ENCODE measurements around the gene TTC27.
"Not testable (repeated sequence)": the region's sequence is repeated elsewhere in the genome, so short reads cannot be mapped to it uniquely, and the experiment has no call there.

TTC27 gene

DNA sequence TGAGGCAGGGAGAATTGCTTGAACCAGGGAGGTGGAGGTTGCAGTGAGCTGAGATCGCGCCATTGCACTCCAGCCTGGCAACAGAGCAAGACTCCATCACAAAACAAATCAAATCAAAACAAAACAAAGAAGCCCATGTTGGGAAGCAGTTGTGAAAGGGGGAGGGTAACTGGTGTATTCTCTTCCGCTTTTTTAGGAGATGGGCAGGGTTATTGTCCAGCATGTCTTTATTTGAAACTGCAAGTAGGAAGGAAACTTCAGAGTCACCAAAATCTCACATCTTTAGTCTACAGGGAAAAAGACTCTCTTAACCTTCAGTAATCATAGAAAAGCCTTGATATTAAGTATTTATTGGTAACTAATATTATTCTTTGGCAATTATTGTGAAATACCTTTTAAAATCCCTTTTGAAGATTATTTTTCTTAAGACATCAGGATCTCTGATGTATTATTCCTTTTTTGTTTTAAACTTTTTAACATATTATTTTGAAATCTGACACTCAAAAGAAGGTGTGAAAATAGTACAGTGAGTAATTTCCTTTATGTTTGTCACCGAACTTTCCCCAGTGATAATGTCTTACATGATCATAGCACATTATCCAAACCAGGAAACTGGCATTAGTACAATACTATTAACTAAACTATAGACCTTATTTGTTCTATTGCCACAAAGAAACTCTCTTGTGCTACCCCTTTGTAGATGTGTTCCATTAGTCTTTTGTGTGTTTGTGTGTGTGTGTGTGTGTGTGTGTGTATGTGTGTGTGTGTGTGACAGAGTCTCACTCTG lies 234.6 kb downstream of the TTC27 start:
- DNase-seq, result no peak

DNA sequence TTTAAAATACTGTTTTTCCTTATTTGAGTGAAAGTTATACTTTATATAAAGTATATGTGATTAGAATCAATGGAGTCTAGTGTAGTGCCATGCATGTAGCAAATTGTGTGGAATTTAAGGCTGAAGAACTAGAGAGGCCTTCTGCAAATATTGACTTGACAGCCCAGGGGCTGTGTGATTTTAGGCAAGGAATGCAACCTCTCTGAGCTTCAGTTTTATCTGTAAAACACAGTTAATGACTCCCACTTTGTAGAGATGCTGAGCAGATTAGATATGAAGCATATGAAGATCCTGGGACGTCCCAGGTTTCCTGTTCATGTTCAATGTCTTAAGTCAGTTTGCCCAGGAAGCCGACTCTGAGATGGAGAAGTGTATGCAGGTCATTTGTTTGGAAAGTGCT lies 235.5 kb downstream of the TTC27 start:
- DNase-seq, result no peak

DNA sequence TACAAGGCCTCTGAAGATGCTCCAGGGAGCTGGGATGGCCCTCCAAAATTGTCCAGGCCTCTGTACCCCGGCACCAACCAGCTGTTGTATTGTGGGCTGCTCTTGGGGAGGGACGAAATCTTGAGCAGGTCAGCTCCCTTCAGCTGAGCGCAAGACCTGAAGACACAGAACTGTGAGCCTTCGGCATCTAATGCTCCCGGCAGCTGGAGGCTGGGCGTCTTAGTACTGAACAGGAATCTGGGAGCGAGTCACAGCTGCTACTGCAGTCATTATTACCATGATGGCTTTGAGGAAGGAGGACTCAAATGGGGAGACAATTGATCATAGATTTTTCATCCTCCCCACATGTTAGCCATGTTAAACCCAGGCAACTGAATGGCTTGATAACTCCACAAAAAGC lies 236.0 kb downstream of the TTC27 start:
- no peak for DNase-seq

DNA sequence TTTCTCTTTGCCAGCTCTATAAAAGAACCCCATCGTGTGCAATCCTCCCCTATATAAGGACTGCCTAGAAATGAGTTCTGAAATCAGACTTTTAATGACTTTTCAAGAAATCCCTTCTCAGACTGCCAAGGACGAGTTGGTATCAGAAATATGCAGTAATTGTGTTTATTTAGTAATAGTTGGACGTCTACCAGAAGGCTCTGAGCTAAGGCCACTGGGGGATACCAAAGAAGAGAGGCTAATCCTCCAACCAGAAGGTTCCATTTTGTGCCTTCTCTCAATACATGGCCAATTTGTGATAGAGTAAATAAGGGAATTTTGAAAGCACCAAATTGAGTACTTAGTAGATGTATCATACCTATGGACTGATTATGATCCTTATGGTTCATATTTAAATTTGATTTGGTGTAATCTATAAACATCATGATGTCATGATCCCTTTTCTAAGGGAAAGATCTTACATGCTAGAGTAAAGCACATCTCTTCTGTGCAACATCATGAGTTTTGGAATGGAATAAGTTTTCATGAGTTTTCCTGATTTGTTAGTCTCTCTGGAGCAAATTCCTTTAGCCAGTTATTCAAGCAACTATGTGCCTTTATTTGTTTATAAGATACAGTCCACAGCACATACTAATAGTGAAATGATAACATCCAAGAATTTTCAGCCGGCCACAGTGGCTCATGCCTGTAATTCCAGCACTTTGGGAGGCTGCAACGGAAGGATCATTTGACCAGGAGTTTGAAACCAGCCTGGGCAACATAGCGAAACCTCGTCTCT lies 236.7 kb downstream of the TTC27 start:
- DNase-seq, result no peak

DNA sequence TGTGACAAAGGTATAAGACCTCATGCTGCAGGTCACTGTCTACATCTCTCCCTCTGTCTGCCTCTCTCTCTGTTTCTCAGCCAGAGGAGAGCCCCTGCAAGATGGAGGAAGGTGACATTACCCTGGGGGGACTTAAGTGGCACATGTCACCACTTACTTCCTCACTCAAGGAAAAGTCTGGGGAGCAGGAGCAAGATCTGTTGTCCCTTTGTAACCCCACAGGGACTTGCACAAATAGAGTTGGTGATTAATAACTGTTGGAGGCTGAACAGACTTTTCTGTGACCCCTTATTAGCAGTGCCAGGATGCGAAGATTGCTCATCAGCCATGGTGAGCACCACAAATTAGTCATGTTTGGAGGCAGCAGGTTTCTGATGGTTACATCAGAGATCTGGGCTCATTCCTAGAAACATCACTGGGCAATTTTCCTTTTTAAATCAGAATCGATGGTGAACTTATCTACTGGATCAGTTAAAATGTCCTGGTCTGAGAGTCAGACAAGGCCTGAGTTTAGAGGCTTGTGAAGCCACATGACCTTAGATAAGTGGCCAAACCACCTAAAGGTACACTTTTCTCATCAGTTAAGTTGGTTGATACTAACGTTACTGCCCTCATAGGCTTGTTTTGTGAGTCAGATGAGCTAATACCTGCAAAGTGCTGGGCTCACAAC lies 237.7 kb downstream of the TTC27 start:
- DNase-seq, result no peak

DNA sequence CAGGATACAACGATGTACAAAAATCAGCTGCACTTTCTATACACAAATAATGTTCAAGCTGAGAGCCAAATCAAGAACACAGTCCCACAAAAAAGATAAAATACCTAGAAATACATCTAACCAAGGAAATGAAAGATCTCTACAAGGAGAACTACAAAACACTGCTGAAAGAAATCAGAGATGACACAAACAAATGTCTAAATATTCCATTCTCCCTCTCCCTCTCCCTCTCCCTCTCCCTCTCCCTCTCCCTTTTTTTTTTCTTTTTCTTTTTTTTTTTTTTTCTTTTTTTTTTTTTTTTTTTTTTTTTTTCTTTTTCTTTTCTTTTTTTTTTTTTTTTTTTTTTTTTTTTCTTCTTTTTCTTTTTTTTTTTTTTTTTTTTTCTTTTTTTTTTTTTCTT lies 238.6 kb downstream of the TTC27 start:
- not testable (repeated sequence) for DNase-seq
